ENCODE results near the gene FCSK. TPM values are rescaled to one million over a fixed set of nuclear protein-coding genes. Genes with fewer than 3 reads are reported as not detected.

The FCSK gene
- total and polyA plus RNA-seq, 10 of the 15 experiments (the other 5 are each of a cell fraction or from before 2014, with no cell fraction given) = 0.60 to 17.6 (median 7.4) TPM

DNA sequence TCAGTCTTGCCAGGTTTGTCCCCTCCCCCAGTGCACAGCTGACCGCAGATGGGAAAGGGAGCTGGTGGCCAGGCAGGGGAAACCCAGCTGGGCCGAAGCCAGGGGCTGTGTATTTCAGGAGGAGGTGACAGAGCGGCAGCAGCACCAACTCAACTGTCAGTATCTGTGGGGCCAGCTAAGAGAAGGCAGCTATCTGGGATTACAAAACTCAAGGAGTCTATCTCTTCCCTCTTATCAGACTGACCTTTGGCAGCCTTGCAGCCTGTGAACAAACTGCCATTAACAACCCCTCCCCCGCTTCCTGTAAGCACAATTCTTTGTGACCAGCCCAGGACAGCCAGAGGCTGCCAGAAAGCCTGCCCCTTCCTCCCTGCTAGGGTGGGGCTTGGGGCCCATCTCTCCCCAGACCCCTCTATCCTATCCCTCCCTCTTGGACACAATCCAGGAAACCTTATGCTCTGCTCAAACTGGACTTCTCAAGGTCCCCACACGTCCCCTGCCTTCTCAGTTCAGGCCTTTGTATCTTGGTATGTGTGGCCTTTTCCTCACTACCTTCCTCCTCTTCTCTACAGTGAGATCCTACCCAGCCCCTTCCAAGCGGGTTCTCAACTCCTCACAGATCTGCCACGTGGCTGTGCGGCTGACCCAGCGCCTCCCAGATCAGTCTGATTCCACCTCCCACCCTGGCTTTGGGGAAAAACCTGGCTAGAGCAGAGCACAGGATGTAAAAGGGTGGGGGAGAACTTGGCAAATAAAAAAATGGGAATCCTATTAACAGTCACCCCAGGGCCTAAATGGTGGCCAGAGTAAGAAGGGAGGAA is 26.0 kb upstream of the FCSK start (continued):
- TF ChIP-seq ELK1 (IDR thresholded peaks at IDR 0.05; ENCODE audit: low read depth, low read length) (no peak), PML (IDR thresholded peaks at IDR 0.05; ENCODE audit: low read length) (no peak), RBBP5 (conservative IDR thresholded peaks at IDR 0.05) (no peak), ZNF24 (IDR thresholded peaks at IDR 0.05) (no peak), HDAC6 (IDR thresholded peaks at IDR 0.05; ENCODE audit: unreplicated experiment) (no peak), NR2C1 (IDR thresholded peaks at IDR 0.05) (no peak), BHLHE40 (IDR thresholded peaks at IDR 0.05; ENCODE audit: borderline replicate concordance in 1 of 2, low read depth in 2 of 2, low read length in 1 of 2) (peak; percentile 54 to 62; a peak in 3 of 4 replicates), NFYB (IDR thresholded peaks at IDR 0.05; ENCODE audit: insufficient read depth, low read depth, low read length) (no peak), WRNIP1 (IDR thresholded peaks at IDR 0.05; ENCODE audit: borderline replicate concordance, low read depth, low read length) (no peak), DPF2 (IDR thresholded peaks at IDR 0.05) (peak; percentile 91), PRDM15 (CRISPR knock-in tag; IDR thresholded peaks at IDR 0.05) (no peak), TARDBP (IDR thresholded peaks at IDR 0.05; ENCODE audit: borderline replicate concordance) (peak; percentile 77; the same call in 1 of the 2 replicates), SMC3 (IDR thresholded peaks at IDR 0.05; ENCODE audit: borderline replicate concordance, low read length) (0 out of 2 replicates have a peak, but pooled peaks have one; percentile 9), MTA3 (IDR thresholded peaks at IDR 0.05; ENCODE audit: borderline replicate concordance, low read length) (no peak), RAD51 (IDR thresholded peaks at IDR 0.05) (no peak), ASH2L (IDR thresholded peaks at IDR 0.05; ENCODE audit: borderline replicate concordance, low read depth) (no peak), RELA (IDR thresholded peaks at IDR 0.05; ENCODE audit: borderline replicate concordance, partially characterized antibody) (peak; percentile 94)
- TF ChIP-seq, protein P1, sequence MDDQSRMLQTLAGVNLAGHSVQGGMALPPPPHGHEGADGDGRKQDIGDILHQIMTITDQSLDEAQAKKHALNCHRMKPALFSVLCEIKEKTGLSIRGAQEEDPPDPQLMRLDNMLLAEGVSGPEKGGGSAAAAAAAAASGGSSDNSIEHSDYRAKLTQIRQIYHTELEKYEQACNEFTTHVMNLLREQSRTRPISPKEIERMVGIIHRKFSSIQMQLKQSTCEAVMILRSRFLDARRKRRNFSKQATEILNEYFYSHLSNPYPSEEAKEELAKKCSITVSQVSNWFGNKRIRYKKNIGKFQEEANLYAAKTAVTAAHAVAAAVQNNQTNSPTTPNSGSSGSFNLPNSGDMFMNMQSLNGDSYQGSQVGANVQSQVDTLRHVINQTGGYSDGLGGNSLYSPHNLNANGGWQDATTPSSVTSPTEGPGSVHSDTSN (IDR thresholded peaks at IDR 0.05; ENCODE audit: insufficient replicate concordance, low read depth, low read length) = peak; percentile 21
- TF ChIP-seq, protein P2, sequence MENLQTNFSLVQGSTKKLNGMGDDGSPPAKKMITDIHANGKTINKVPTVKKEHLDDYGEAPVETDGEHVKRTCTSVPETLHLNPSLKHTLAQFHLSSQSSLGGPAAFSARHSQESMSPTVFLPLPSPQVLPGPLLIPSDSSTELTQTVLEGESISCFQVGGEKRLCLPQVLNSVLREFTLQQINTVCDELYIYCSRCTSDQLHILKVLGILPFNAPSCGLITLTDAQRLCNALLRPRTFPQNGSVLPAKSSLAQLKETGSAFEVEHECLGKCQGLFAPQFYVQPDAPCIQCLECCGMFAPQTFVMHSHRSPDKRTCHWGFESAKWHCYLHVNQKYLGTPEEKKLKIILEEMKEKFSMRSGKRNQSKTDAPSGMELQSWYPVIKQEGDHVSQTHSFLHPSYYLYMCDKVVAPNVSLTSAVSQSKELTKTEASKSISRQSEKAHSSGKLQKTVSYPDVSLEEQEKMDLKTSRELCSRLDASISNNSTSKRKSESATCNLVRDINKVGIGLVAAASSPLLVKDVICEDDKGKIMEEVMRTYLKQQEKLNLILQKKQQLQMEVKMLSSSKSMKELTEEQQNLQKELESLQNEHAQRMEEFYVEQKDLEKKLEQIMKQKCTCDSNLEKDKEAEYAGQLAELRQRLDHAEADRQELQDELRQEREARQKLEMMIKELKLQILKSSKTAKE (IDR thresholded peaks at IDR 0.05; ENCODE audit: low read depth, poor library complexity, severe bottlenecking) = peak; percentile 48
